Epithelial cell of esophagus (primary cell): ENCODE data around the gene STIM2.
"Not testable (repeated sequence)": the region's sequence is repeated elsewhere in the genome, so short reads cannot be mapped to it uniquely, and the experiment has no call there.

Experiments used
- DNase-seq: peaks from one replicate; pipeline ENCODE4 v3.0.0; 2010; ENCODE audit warnings: low read depth
- H3K4me3 ChIP-seq: 2 replicates; pipeline ENCODE4 v1.5.1; 2011; ENCODE audit warnings: mild to moderate bottlenecking, low read length, control low read depth
- TF ChIP-seq, protein P1 (sequence below): IDR thresholded peaks from 2 replicates; pipeline ENCODE4 v1.5.1; 2011; ENCODE audit warnings: low read depth, mild to moderate bottlenecking, low read length, control low read depth, inconsistent platforms; ENCODE audit not compliant: insufficient read depth; ENCODE audit errors: missing control alignments

STIM2 gene

DNA sequence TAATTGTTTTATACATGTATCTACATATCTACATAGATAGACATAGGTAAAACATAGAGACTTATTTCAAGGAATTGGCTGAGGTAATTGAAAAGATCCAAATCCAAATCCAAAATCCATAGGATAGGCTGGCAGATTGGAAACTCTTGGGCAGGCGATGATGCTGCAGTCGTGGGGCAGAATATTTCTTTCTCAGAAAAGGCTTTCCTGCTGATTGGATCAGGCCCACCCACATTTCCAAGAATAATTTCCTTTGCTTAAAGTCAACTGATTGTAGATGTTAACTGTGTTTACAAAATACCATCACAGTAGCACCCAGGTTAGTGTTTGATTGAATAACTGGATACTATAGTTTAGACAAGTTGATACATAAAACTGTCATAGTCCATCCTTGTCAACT lies 27.2 kb downstream of the STIM2 start:
- no peak overlapping the region for H3K4me3 ChIP-seq
- TF ChIP-seq, protein P1, sequence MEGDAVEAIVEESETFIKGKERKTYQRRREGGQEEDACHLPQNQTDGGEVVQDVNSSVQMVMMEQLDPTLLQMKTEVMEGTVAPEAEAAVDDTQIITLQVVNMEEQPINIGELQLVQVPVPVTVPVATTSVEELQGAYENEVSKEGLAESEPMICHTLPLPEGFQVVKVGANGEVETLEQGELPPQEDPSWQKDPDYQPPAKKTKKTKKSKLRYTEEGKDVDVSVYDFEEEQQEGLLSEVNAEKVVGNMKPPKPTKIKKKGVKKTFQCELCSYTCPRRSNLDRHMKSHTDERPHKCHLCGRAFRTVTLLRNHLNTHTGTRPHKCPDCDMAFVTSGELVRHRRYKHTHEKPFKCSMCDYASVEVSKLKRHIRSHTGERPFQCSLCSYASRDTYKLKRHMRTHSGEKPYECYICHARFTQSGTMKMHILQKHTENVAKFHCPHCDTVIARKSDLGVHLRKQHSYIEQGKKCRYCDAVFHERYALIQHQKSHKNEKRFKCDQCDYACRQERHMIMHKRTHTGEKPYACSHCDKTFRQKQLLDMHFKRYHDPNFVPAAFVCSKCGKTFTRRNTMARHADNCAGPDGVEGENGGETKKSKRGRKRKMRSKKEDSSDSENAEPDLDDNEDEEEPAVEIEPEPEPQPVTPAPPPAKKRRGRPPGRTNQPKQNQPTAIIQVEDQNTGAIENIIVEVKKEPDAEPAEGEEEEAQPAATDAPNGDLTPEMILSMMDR: no peak
- DNase-seq: no peak

GRCh38 chr4:26889356-26889755 lies 28.7 kb downstream of the STIM2 start:
- no peak overlapping the region for H3K4me3 ChIP-seq
- no peak for DNase-seq
- TF ChIP-seq, protein P1: no peak

DNA sequence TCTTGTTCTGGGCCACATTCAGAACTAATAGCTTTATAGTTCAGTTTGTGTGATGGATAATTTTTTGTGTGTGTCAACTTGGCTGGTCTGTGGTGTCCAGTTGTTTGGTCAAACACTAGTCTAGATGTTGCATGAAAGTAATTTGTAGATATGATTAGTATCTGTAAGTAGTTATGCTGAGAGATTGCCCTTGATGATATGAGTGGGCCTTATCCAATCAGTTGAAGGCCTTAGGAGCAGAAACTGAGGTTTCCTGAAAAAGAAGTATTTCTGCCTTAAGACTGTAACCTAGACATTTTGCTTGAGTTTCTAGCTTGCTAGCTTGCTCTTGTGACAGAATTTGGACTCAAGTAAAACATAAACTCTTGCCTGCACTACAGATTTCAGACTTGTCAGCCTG lies 30.4 kb downstream of the STIM2 start:
- no peak overlapping the region for H3K4me3 ChIP-seq
- TF ChIP-seq, protein P1: no peak
- DNase-seq: no peak

DNA sequence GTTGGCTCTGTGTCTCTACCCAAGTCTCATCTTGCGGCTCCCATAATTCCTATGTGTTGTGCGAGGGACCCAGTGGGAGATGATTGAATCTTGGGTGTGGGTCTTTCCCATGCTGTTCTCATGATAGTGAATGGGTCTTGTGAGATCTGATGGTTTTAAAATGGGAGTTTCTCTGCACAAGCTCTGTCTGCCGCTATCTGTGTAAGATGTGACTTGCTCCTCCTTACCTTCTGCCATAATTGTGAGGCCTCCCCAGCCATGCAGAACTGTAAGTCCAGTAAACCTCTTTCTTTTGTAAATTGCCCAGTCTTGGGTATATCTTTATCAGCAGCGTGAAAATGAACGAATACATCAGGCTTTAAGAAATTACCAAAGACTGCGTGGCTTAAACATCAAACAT lies 31.2 kb downstream of the STIM2 start:
- TF ChIP-seq, protein P1: no peak
- H3K4me3 ChIP-seq: no peak overlapping the region
- no peak for DNase-seq

- no peak for DNase-seq
- no peak overlapping the region for H3K4me3 ChIP-seq
- TF ChIP-seq, protein P1: no peak
Measured at GRCh38 chr4:26892480-26893150, 32.0 kb downstream of the STIM2 start.

DNA sequence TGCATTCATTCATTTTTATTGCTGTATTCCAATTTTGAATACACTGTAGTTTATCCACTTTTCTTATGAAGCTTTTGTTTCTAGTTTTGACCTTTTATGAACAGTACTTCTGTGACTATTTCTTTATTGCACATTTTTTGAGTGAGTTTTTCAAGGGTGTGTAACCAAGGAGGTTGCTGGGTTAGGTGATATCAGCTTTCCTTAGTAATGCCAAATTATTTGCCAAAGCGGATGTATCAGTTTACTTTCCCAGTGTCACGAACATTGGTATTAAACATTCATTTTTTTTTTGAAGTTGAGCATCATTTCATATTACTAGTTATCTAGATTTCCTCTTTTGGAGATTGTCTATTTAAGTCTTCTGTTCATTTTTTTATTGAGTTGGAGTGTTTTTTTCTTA lies 32.9 kb downstream of the STIM2 start:
- H3K4me3 ChIP-seq: no peak overlapping the region
- peak; percentile 26 for DNase-seq
- TF ChIP-seq, protein P1: no peak

DNA sequence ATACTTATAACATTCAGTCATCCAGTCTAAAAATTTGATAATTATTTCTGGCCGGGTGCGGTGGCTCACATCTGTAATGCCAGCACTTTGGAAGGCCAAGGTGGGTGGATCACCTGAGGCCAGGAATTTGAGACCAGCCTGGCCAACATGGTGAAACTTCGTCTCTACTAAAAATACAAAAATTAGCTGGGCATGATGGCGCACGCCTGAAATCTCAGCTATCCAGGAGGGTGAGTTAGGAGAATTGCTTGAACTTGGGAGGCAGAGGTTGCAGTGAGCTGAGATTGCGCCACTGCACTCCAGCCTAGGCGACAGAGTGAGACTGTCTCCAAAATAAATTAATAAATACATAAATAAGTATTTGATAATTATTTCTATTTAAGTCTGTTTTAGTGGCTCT lies 34.2 kb downstream of the STIM2 start:
- not testable (repeated sequence) for H3K4me3 ChIP-seq
- DNase-seq: peak; percentile 72

GRCh38 chr4:26896636-26897035 lies 36.0 kb downstream of the STIM2 start:
- TF ChIP-seq, protein P1: no peak
- DNase-seq: peak; percentile 29
- no peak overlapping the region for H3K4me3 ChIP-seq
